K562 (cell line): Measurements from ENCODE around the gene EPHX1.

Experiments
- CBFB ChIP-seq: sonication (generic); formaldehyde crosslinking; IDR thresholded peaks from 2 replicates; pipeline ENCODE4 v1.4.0; 2020; ENCODE audit warnings: mild to moderate bottlenecking, missing genetic modification reagents
- CCAR2 ChIP-seq: fragments of 200-400 bp; formaldehyde crosslinking; IDR thresholded peaks from 2 replicates; pipeline ENCODE4 v1.6.1; 2017; ENCODE audit warnings: mild to moderate bottlenecking, low read depth, low read length
- PTRF ChIP-seq: fragments of 450-650 bp; IDR thresholded peaks from 2 replicates; pipeline ENCODE4 v1.6.1; 2016; ENCODE audit warnings: mild to moderate bottlenecking, missing genetic modification characterization, missing compliant biosample characterization
- SP2 ChIP-seq: IDR thresholded peaks from 2 replicates; pipeline ENCODE4 v1.6.1; 2011; ENCODE audit warnings: mild to moderate bottlenecking, low read depth, low read length, moderate library complexity; ENCODE audit not compliant: poor library complexity, severe bottlenecking; ENCODE audit errors: extremely low read depth
- XRCC5 ChIP-seq: fragments of 200-400 bp; formaldehyde crosslinking; IDR thresholded peaks from 2 replicates; pipeline ENCODE4 v1.6.1; 2017; ENCODE audit warnings: low read depth, mild to moderate bottlenecking, low read length
- ZBTB17 ChIP-seq: fragments of 450-650 bp; formaldehyde crosslinking; IDR thresholded peaks from 2 replicates; pipeline ENCODE4 v1.4.0; 2020; ENCODE audit warnings: mild to moderate bottlenecking
- ZNF785 ChIP-seq: fragments of 250-450 bp; sonication (Bioruptor Pico); IDR thresholded peaks from 2 replicates; pipeline ENCODE4 v1.4.0; 2020; ENCODE audit warnings: mild to moderate bottlenecking
- TF ChIP-seq, protein P1 (sequence below), 3 experiments: IDR thresholded peaks in 2 of 3; conservative IDR thresholded peaks in 1 of 3; 2 replicates each; pipeline ENCODE4 v1.5.1; 2011 to 2012; ENCODE audit warnings: low read length in 3 of 3, mild to moderate bottlenecking in 3 of 3, control low read depth in 2 of 3, improper control_type of control experiment in 1 of 3, inconsistent platforms in 1 of 3, low read depth in 1 of 3, mixed read lengths in 1 of 3, moderate library complexity in 1 of 3; ENCODE audit not compliant: insufficient read depth in 2 of 3
- TF ChIP-seq, protein P2 (sequence below): sonication (generic); formaldehyde crosslinking; IDR thresholded peaks from 2 replicates; pipeline ENCODE4 v1.8.1; 2023; ENCODE audit warnings: mild to moderate bottlenecking, missing genetic modification reagents, moderate library complexity
- TF ChIP-seq, protein P3 (sequence below): fragments of 450-650 bp; IDR thresholded peaks from 2 replicates; pipeline ENCODE4 v1.6.1; 2016

DNA sequence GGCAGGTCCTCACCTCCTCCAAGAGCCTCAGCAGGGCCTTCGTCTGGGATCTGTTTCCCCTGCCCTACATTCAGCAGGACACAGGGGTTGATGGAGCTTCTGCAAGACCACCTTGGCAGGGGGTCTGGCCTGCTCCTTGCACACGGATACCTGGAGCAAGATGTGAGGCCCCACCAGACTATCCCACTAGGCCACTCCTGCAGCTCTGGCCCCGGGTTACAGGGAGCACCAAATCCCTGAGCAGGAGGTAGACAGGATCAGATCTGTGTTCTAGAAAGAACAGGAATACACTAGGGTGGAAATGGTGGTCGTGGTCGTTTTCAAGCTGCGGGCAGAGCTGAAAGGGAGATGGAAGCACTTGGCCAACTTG is 33.5 kb downstream of the EPHX1 start:
- TF ChIP-seq CCAR2 (no peak), CBFB (CRISPR knock-in tag) (no peak), ZBTB17 (CRISPR knock-in tag) (no peak), XRCC5 (no peak), PTRF (tag) (no peak), SP2 (no peak), ZNF785 (no peak)
- TF ChIP-seq, protein P1, sequence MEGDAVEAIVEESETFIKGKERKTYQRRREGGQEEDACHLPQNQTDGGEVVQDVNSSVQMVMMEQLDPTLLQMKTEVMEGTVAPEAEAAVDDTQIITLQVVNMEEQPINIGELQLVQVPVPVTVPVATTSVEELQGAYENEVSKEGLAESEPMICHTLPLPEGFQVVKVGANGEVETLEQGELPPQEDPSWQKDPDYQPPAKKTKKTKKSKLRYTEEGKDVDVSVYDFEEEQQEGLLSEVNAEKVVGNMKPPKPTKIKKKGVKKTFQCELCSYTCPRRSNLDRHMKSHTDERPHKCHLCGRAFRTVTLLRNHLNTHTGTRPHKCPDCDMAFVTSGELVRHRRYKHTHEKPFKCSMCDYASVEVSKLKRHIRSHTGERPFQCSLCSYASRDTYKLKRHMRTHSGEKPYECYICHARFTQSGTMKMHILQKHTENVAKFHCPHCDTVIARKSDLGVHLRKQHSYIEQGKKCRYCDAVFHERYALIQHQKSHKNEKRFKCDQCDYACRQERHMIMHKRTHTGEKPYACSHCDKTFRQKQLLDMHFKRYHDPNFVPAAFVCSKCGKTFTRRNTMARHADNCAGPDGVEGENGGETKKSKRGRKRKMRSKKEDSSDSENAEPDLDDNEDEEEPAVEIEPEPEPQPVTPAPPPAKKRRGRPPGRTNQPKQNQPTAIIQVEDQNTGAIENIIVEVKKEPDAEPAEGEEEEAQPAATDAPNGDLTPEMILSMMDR (IDR thresholded peaks at IDR 0.05 in 2 of 3, conservative IDR thresholded peaks at IDR 0.05 in 1 of 3; ENCODE audit: insufficient read depth in 2 of 3, low read depth in 1 of 3, low read length in 3 of 3), result no peak
- TF ChIP-seq, protein P2, sequence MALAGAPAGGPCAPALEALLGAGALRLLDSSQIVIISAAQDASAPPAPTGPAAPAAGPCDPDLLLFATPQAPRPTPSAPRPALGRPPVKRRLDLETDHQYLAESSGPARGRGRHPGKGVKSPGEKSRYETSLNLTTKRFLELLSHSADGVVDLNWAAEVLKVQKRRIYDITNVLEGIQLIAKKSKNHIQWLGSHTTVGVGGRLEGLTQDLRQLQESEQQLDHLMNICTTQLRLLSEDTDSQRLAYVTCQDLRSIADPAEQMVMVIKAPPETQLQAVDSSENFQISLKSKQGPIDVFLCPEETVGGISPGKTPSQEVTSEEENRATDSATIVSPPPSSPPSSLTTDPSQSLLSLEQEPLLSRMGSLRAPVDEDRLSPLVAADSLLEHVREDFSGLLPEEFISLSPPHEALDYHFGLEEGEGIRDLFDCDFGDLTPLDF, result no peak
- TF ChIP-seq, protein P3, sequence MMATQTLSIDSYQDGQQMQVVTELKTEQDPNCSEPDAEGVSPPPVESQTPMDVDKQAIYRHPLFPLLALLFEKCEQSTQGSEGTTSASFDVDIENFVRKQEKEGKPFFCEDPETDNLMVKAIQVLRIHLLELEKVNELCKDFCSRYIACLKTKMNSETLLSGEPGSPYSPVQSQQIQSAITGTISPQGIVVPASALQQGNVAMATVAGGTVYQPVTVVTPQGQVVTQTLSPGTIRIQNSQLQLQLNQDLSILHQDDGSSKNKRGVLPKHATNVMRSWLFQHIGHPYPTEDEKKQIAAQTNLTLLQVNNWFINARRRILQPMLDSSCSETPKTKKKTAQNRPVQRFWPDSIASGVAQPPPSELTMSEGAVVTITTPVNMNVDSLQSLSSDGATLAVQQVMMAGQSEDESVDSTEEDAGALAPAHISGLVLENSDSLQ, result no peak
